ENCODE results near the gene SEMA6D. TPM values are rescaled to one million over a fixed set of nuclear protein-coding genes. Genes with fewer than 3 reads are reported as not detected.

The SEMA6D gene
- polyA plus RNA-seq, 1 donor from 2014 or later: 108 TPM

GRCh38 chr15:47725906-47726305, 8.6 kb downstream of the SEMA6D start:
- Histone ChIP-seq H3F3A (ENCODE audit: insufficient read depth, low read length, poor library complexity, severe bottlenecking) (no peaks in the 10 kb centered on the region), H3K79me2 (replicated peaks; ENCODE audit: insufficient read depth, low read length) (no peaks in the 10 kb centered on the region), H3K9ac (ENCODE audit: low read length) (no peak overlapping the region), H3K9me2 (ENCODE audit: insufficient read depth, low read length) (no peaks in the 10 kb centered on the region), H3K27me3 (ENCODE audit: insufficient read depth, low read depth, low read length) (no peaks in the 10 kb centered on the region), H2AFZ (ENCODE audit: low read depth, low read length) (no peak overlapping the region), H3K4me2 (ENCODE audit: low read length) (no peak overlapping the region), H3K36me3 (ENCODE audit: insufficient read depth, low read length) (no peaks in the 10 kb centered on the region), H3K27ac (ENCODE audit: low read length) (no peak overlapping the region), H4K20me1 (ENCODE audit: insufficient read depth) (peaks cover 12% of the 10 kb centered on the region), H3K4me3 (ENCODE audit: low read length) (no peak overlapping the region), H3K9me3 (ENCODE audit: low read length) (no peaks in the 10 kb centered on the region)
- TF ChIP-seq EZH2 (IDR thresholded peaks at IDR 0.05; ENCODE audit: borderline replicate concordance, insufficient read depth, low read length, poor library complexity, severe bottlenecking): no peak
- no peak for TF ChIP-seq RAD21 (conservative IDR thresholded peaks at IDR 0.05)
- TF ChIP-seq MXI1 (conservative IDR thresholded peaks at IDR 0.05; ENCODE audit: poor library complexity, severe bottlenecking): no peak
- TF ChIP-seq EP300 (conservative IDR thresholded peaks at IDR 0.05; ENCODE audit: poor library complexity, severe bottlenecking): no peak
- TF ChIP-seq TAF1 (IDR thresholded peaks at IDR 0.05; ENCODE audit: low read depth): no peak
- TF ChIP-seq SMC3 (conservative IDR thresholded peaks at IDR 0.05; ENCODE audit: poor library complexity): no peak
- TF ChIP-seq, protein P1, sequence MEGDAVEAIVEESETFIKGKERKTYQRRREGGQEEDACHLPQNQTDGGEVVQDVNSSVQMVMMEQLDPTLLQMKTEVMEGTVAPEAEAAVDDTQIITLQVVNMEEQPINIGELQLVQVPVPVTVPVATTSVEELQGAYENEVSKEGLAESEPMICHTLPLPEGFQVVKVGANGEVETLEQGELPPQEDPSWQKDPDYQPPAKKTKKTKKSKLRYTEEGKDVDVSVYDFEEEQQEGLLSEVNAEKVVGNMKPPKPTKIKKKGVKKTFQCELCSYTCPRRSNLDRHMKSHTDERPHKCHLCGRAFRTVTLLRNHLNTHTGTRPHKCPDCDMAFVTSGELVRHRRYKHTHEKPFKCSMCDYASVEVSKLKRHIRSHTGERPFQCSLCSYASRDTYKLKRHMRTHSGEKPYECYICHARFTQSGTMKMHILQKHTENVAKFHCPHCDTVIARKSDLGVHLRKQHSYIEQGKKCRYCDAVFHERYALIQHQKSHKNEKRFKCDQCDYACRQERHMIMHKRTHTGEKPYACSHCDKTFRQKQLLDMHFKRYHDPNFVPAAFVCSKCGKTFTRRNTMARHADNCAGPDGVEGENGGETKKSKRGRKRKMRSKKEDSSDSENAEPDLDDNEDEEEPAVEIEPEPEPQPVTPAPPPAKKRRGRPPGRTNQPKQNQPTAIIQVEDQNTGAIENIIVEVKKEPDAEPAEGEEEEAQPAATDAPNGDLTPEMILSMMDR (IDR thresholded peaks at IDR 0.05; ENCODE audit: poor library complexity, severe bottlenecking): no peak
- TF ChIP-seq POLR2AphosphoS5 (IDR thresholded peaks at IDR 0.05): no peak
- no peak for TF ChIP-seq REST (IDR thresholded peaks at IDR 0.05; ENCODE audit: borderline replicate concordance)

- Histone ChIP-seq H3K27ac (ENCODE audit: low read length) (no peak overlapping the region), H3F3A (ENCODE audit: insufficient read depth, low read length, poor library complexity, severe bottlenecking) (no peaks in the 10 kb centered on the region), H3K27me3 (ENCODE audit: insufficient read depth, low read depth, low read length) (no peaks in the 10 kb centered on the region), H2AFZ (ENCODE audit: low read depth, low read length) (no peak overlapping the region), H3K9ac (ENCODE audit: low read length) (no peak overlapping the region), H3K9me3 (ENCODE audit: low read length) (no peaks in the 10 kb centered on the region), H4K20me1 (ENCODE audit: insufficient read depth) (peaks cover 12% of the 10 kb centered on the region), H3K36me3 (ENCODE audit: insufficient read depth, low read length) (no peaks in the 10 kb centered on the region), H3K4me2 (ENCODE audit: low read length) (no peak overlapping the region), H3K4me3 (ENCODE audit: low read length) (no peak overlapping the region), H3K79me2 (replicated peaks; ENCODE audit: insufficient read depth, low read length) (no peaks in the 10 kb centered on the region), H3K9me2 (ENCODE audit: insufficient read depth, low read length) (no peaks in the 10 kb centered on the region)
- TF ChIP-seq TAF1 (IDR thresholded peaks at IDR 0.05; ENCODE audit: low read depth): no peak
- no peak for TF ChIP-seq REST (IDR thresholded peaks at IDR 0.05; ENCODE audit: borderline replicate concordance)
- no peak for TF ChIP-seq RAD21 (conservative IDR thresholded peaks at IDR 0.05)
- TF ChIP-seq MXI1 (conservative IDR thresholded peaks at IDR 0.05; ENCODE audit: poor library complexity, severe bottlenecking): no peak
- TF ChIP-seq, protein P1 (IDR thresholded peaks at IDR 0.05; ENCODE audit: poor library complexity, severe bottlenecking): no peak
- no peak for TF ChIP-seq EZH2 (IDR thresholded peaks at IDR 0.05; ENCODE audit: borderline replicate concordance, insufficient read depth, low read length, poor library complexity, severe bottlenecking)
- no peak for TF ChIP-seq SMC3 (conservative IDR thresholded peaks at IDR 0.05; ENCODE audit: poor library complexity)
- TF ChIP-seq EP300 (conservative IDR thresholded peaks at IDR 0.05; ENCODE audit: poor library complexity, severe bottlenecking): no peak
- no peak for TF ChIP-seq POLR2AphosphoS5 (IDR thresholded peaks at IDR 0.05)
Measured at GRCh38 chr15:47726399-47726823, 9.1 kb downstream of the SEMA6D start.
